Purkinje cell (primary cell): ENCODE measurements around the gene PTPRT. TPM values are rescaled to one million over a fixed set of nuclear protein-coding genes. Genes with fewer than 3 reads are reported as not detected.

Source experiments
- polyA plus RNA-seq: library from polyadenylated mRNA; unstranded; fragments of >200 nt; fragmentation: Nextera tagmentation; gene quantifications from 2 replicates; pipeline ENCODE4 v1.2.1, GENCODE V29; 2014

The PTPRT gene
- polyA plus RNA-seq = 5.1 and 5.5 TPM in 2 replicates

DNA sequence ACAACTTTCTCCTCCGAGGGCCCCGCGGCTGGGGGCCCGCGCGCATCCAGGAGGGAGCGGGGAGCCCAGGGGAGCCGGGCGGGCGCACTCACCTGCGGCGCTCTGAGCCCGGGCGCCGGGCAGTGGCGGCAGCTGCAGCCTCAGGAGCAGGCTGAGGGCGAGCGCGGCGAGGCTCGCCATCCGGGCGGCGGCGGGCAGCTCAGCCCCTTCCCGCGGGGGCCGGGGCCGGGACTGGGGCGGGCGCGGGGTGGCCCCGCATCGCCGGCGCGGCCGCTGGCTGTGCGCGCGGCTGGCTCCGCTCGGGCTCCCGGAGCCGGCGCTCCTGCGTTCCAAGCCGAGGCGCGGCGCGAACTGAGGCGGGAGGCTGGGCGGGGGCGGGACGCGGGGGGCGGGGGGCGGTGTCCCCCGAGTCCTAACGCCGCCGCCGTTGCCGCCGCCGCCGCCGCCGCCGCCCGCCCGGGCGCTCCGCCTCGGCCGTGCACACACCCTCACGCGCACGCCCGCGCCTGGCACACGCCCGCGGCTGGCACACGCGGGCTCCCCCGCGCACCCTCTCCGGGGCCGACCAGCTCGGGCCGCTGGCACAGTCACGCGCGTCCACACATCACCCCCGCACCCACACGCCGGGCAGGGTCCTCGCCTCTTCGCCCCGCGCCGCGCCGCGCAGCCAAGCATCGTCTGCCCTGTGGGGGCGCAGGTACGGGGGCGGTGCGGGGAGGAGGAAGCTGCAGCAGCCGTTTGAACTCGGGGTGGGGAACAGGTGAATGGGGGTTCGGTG is at the start of gene PTPRT:
TSS of gene PTPRT (minus strand) at position 353 of the 778 bp plus-strand sequence. CDS start at position 180, 173 bp downstream.

